CD4-positive, alpha-beta T cell treated with Interleukin-10 for 1 hour (primary cell): ENCODE data around the gene WDR88.
A peak's percentile ranks its signal among the peaks of the same experiment; 100 is the strongest.
"Not testable (repeated sequence)": the region's sequence is repeated elsewhere in the genome, so short reads cannot be mapped to it uniquely, and the experiment has no call there.

ENCODE experiments used
- DNase-seq: peaks from one replicate; pipeline ENCODE4 v3.0.0-alpha.2; 2020

Gene WDR88

GRCh38 chr19:33175156-33175782 is 43.4 kb downstream of the WDR88 start:
- no peak for DNase-seq

GRCh38 chr19:33175886-33176669 is 44.2 kb downstream of the WDR88 start:
- DNase-seq, result no peak

- peak; percentile 99 for DNase-seq
Measured at GRCh38 chr19:33176670-33177416, 44.9 kb downstream of the WDR88 start.

GRCh38 chr19:33177417-33177979 is 45.6 kb downstream of the WDR88 start:
- peak; percentile 87 for DNase-seq

- DNase-seq, result no peak
Measured at GRCh38 chr19:33186431-33187182, 54.7 kb downstream of the WDR88 start.

GRCh38 chr19:33187183-33187540 is 55.2 kb downstream of the WDR88 start:
- DNase-seq, result no peak

- DNase-seq, result no peak
Measured at GRCh38 chr19:33189453-33189852, 57.5 kb downstream of the WDR88 start.

- not testable (repeated sequence) for DNase-seq
Measured at GRCh38 chr19:33191092-33191491, 59.2 kb downstream of the WDR88 start.

GRCh38 chr19:33191501-33191900 is 59.6 kb downstream of the WDR88 start:
- no peak for DNase-seq

GRCh38 chr19:33192010-33192409 is 60.1 kb downstream of the WDR88 start:
- no peak for DNase-seq

- no peak for DNase-seq
Measured at GRCh38 chr19:33193269-33193864, 61.5 kb downstream of the WDR88 start.

GRCh38 chr19:33193865-33194362 is 62.0 kb downstream of the WDR88 start, which contains the start of gene LRP3:
TSS of gene LRP3 (plus strand) at chr19:33194330. CDS start at chr19:33194786, 456 bp downstream.
- no peak for DNase-seq

- DNase-seq, result no peak
Measured at GRCh38 chr19:33194532-33194885, 62.6 kb downstream of the WDR88 start.

- DNase-seq, result no peak
Measured at GRCh38 chr19:33194886-33195644, 63.2 kb downstream of the WDR88 start.

GRCh38 chr19:33195645-33196347 is 63.9 kb downstream of the WDR88 start:
- DNase-seq, result no peak

GRCh38 chr19:33196446-33197193 is 64.7 kb downstream of the WDR88 start:
- no peak for DNase-seq

GRCh38 chr19:33197591-33198000 is 65.7 kb downstream of the WDR88 start:
- DNase-seq, result no peak

GRCh38 chr19:33198169-33198568 is 66.3 kb downstream of the WDR88 start:
- DNase-seq, result no peak

GRCh38 chr19:33199441-33200265 is 67.7 kb downstream of the WDR88 start:
- DNase-seq, result no peak
